GM10248 (cell line): ENCODE data around the gene GSN.

Experiments used
- CTCF ChIA-PET: fragments of 300-600 bp; sonication (Branson Sonifier 250); formaldehyde crosslinking; extraction: SDS; loops from one replicate; lab custom pipeline; 2021; ENCODE audit warnings: antibody characterized with exemption; lab: Yijun Ruan, JAX
- POLR2A ChIA-PET: fragments of 350-650 bp; sonication (Branson Sonifier 250); formaldehyde crosslinking; extraction: SDS; loops from one replicate; lab custom pipeline; 2020; ENCODE audit warnings: antibody characterized with exemption; lab: Yijun Ruan, JAX
- DNase-seq: peaks from one replicate; pipeline ENCODE4 v3.0.0; 2012; ENCODE audit errors: extremely low spot score
- TF ChIP-seq, protein P1 (sequence below): IDR thresholded peaks from 2 replicates; pipeline ENCODE4 v1.5.1; 2012; ENCODE audit warnings: mild to moderate bottlenecking, low read depth; ENCODE audit errors: extremely low read depth, missing control alignments, control extremely low read depth

GSN gene

DNA sequence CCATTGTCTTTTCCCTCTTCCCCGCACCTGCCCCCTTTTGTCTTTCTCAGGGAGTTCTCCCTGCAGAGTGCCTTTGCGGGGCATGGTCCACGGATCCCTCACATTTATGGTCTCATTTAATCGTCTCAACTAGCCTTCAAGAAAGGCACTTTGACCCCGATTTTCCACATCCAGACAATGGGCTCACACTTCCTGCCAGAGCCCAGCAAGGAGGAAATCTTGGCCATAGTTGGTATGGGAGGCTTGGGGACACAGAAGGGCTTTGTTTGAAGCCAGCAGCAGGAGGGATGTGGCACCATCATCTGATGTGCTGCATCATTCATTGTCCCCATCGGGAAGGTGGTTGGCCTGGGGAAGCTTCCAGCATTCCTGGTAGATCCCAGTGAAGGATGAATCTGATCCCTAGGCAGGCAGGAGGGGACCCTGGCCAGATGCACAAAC is 24.9 kb downstream of the GSN start:
- no peak for DNase-seq
- ChIA-PET CTCF (interaction anchor here (1.8 kb wide), 1 partner anchor 14 kb away, joined by 9 read pairs; no protein-coding TSS in a partner anchor), POLR2A (no interaction called here)
- TF ChIP-seq, protein P1, sequence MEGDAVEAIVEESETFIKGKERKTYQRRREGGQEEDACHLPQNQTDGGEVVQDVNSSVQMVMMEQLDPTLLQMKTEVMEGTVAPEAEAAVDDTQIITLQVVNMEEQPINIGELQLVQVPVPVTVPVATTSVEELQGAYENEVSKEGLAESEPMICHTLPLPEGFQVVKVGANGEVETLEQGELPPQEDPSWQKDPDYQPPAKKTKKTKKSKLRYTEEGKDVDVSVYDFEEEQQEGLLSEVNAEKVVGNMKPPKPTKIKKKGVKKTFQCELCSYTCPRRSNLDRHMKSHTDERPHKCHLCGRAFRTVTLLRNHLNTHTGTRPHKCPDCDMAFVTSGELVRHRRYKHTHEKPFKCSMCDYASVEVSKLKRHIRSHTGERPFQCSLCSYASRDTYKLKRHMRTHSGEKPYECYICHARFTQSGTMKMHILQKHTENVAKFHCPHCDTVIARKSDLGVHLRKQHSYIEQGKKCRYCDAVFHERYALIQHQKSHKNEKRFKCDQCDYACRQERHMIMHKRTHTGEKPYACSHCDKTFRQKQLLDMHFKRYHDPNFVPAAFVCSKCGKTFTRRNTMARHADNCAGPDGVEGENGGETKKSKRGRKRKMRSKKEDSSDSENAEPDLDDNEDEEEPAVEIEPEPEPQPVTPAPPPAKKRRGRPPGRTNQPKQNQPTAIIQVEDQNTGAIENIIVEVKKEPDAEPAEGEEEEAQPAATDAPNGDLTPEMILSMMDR: no peak

DNA sequence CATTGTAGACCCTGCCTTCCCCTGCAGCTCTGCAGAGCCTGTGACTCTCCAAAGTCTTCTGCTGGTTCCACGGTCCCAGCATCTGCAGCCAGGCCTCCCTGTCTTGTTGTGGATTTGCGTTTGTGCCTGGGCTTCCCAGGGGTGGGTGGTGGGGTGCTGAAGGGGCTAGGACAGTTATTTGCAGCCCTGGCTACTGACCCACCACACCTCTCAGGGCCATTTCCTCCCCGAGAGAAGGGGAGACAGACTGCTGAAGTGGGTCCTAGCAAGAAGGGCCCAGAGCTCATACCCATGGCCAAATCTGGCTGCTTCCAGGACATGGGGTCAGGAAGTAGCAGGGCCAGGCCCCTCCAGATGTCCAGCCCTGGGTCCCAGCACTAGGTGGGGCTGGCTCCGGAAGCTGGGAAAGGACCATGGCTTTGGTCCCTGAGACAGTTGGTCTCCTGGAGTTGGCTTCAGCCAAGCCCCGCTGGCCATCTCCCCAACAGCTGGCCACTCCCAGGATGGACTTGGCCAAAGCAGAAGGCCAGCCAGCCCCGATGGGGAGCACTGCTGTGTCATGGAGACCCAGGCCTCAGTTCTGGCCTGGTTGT is 26.3 kb downstream of the GSN start:
- no peak for DNase-seq
- TF ChIP-seq, protein P1: no peak
- POLR2A ChIA-PET: no interaction called here
- CTCF ChIA-PET: interaction anchor here (0.9 to 1.1 kb wide), 2 partner anchors 12 to 26 kb away, joined by 3 read pairs; no protein-coding TSS in a partner anchor

DNA sequence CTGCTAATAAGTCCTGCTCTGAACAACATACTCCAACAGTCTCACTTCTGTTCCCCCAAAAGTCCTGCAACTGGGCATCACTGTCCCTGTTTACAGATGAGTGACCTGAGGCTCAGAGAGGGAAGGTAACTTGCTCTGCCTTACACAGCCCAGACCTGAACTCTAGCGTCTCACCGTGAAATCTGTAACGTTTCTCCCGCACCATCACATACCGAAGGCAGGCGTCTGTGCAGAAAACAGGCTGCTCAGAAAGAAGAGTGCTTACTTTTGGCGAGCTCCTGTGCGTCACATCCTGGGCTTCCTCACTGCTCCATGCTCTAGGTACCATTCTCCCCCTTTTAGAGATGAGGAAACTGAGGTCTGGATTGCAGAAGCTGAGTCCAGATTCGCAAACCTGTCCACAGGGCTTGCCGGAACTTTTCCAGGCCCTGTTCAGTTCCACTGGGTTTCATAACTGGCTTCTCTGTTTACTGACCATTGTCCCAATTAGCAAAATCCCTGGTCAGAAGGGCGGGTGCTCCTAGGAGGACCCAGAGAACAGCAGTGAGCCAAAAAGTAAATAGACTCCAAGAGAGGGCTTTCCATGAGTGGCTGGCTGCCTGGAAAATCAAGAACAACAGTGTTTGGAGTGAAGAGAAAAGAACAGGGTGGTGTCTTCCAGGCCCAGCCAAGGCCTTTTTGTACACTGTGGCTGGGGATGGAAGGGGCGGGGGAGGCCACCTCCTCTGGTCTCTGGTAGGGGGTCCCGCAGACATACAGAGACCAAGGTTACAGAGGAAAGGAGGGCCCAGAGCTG is 27.1 kb downstream of the GSN start:
- POLR2A ChIA-PET: interaction anchor here (0.6 kb wide), 1 partner anchor 432 kb away, joined by 3 read pairs; no protein-coding TSS in a partner anchor
- TF ChIP-seq, protein P1: no peak
- no peak for DNase-seq
- CTCF ChIA-PET: interaction anchor here (0.9 to 1.5 kb wide), 2 partner anchors 13 to 17 kb away, joined by 3 to 9 read pairs; no protein-coding TSS in a partner anchor

DNA sequence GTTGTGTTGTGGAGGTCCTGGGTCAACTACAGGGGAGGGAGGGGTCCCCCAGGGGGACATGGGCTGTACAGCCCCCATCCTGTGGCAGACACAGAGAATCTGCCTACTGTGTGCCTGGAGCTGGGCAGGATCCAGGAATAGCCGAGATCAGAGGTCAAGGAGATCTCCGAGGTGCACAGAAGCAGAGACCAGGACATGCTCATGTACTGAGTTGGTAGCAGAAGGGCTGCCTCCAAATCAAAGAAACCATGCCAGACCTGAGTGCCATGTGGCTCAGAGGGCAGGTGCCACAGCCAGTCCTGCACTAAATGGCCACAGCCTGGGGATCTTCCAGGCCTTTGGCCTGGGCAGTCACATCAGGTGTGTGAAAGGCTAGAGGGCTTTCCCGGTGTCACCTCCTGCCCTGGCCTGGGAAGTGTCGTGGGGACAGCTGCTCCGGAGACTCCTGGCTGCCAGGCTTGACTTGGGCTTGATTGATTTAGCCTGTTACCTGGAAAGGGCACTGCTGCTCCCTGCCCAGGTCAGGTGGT is 27.8 kb downstream of the GSN start:
- TF ChIP-seq, protein P1: no peak
- POLR2A ChIA-PET: interaction anchor here (0.6 kb wide), 1 partner anchor 433 kb away, joined by 3 read pairs; no protein-coding TSS in a partner anchor
- CTCF ChIA-PET: interaction anchor here (1.0 to 4.2 kb wide), 3 partner anchors 11 to 24 kb away, joined by 3 to 23 read pairs (median 9); no protein-coding TSS in a partner anchor
- DNase-seq: no peak

DNA sequence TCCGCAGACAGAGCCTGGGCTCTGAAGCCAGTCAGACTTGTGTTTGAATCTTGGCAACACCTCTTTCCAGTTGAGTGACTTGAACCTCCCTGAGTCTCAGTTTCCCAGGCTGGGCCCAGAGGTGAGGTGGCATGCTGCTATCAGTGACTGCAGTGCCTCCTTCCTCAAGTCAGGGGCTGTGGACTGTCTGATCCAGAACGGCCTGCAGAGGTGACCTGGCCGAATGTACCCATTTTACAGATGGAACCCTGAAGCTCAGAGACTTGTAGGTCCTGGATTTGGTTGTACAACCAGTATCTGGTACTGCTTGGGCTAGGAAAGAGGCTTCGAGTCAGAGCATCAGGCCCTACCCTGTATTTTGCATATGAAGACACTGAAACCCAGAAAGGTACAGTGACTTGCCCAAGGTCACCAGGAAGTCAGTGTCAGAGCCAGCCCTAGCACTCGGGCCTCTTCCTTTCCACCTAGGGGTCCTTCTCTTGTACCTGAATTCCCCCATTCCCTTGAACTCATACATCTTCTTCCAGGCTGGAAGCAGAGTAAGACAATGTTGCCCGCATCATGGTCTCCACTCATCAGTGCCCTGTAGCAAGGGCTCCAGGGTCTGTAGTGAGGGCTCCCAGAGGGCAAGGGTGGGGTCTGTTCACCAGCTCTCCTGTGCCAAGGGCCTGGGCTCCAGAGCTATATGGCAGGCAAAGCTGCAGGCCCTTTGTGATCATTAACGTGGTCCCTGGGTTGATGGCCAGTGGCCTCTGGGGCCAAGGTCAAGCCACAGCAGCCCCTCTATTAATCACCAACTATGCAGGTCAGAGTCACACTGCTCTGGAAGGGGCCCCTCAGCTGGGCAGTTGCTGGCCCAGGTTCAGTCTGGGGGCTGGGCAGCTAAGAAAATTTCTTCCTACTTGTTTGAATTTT is 28.5 kb downstream of the GSN start:
- POLR2A ChIA-PET: no interaction called here
- CTCF ChIA-PET: interaction anchor here (1.0 to 4.2 kb wide), 4 partner anchors 12 to 24 kb away, joined by 3 to 23 read pairs (median 6); no protein-coding TSS in a partner anchor
- no peak for DNase-seq
- TF ChIP-seq, protein P1: no peak
